ENCODE results near the gene TMEM98.
"Not testable (repeated sequence)": the region's sequence is repeated elsewhere in the genome, so short reads cannot be mapped to it uniquely, and the experiment has no call there.

Gene TMEM98, protein sequence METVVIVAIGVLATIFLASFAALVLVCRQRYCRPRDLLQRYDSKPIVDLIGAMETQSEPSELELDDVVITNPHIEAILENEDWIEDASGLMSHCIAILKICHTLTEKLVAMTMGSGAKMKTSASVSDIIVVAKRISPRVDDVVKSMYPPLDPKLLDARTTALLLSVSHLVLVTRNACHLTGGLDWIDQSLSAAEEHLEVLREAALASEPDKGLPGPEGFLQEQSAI

DNA sequence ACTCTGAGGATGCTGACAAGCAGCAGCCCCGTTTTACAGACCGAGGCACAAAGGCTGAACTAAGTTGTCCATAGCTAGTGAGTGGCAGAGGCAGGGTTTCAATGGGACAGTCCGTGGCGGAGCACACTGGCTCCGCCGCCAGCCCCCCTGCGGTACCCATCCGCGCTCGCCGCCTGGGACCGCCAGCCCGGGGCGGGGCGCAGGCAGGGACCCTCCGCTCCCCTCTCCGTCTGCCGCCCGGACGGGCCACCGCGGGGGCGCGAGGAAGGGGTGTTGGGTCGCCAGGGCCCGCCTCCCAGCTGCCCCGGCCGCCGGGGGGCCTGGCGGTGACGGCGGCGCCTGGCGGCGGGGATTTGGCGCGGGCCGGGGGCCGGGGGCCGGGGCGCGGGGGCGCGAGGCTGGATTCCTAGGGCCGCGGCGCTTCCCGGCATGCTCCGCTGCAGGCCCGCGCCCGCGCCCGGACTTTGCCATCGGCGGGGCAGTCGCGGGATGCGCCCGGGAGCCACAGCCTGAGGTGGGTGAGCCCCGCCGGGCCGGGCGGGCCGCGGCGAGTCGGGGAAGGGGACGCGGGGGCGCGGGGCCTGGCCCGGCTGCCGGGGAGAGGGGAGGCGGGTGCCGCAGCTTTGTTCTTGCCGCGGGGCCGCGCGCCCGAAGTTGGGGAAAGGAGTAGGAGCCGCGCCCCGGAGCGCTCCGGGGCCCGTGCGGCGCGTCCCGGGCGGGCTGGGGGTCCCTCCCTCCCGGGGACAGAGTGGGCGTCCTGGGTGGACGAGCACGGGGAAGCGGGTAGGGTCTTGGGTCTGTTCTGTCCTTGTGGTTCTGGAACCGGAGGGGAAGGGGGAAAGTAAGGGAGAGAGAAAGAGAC is at the start of gene TMEM98:
TMEM98 (plus strand) TSS at position 430 of the 862 bp plus-strand sequence. CDS start 3,376 bp downstream, outside the sequence.
- peaks cover 8 to 11% of the 10 kb centered on the region in 2 donors for H3K36me3 ChIP-seq (ENCODE audit: control insufficient read depth in 1 of 2, insufficient read depth in 2 of 2, low read length in 2 of 2)
- peak within 1 kb of the TSS; percentile 67 to 89 for H3K9ac ChIP-seq (ENCODE audit: low read depth in 1 of 2, low read length in 2 of 2)
- peaks cover 13 to 22% of the 10 kb centered on the region in 2 donors for H3K4me1 ChIP-seq (ENCODE audit: control insufficient read depth in 1 of 2, insufficient read depth in 2 of 2, low read length in 2 of 2)
- peaks cover 9 to 18% of the 10 kb centered on the region in 2 donors for H3K27me3 ChIP-seq (ENCODE audit: control insufficient read depth in 1 of 2, insufficient read depth in 2 of 2, low read length in 2 of 2)
- H3K9me3 ChIP-seq (ENCODE audit: control insufficient read depth in 1 of 2, low read length in 2 of 2), result no peaks in the 10 kb centered on the region
- H3K4me3 ChIP-seq (ENCODE audit: low read depth in 1 of 2, low read length in 2 of 2), result peak within 1 kb of the TSS; percentile 70 to 86
- peak within 1 kb of the TSS; percentile 28 for H3K27ac ChIP-seq (ENCODE audit: low read depth, low read length)

DNA sequence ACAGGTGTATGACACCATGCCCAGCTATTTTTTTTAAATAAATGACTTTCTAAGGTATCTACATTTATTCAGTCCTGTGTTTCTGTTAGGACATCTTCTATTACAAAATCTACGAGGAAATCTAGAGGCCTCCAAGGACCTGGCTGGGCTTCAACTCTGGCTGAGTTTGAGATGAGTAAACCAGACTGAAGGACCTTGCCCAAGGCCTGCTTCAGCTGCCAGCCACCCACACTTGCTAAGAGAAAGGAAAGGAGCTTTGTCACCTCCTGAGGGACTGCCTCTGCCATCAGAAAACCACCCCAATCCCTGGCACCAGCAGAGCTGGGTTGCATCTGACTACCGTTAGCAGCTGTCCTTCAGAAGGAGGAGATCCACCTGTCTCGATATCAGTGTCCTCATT is 49.7 kb upstream of the TMEM98 start:
- peaks cover 0 to 3% of the 10 kb centered on the region in 2 donors for H3K36me3 ChIP-seq (ENCODE audit: control insufficient read depth in 1 of 2, insufficient read depth in 2 of 2, low read length in 2 of 2)
- no peak overlapping the region for H3K27ac ChIP-seq (ENCODE audit: low read depth, low read length)
- no peaks in the 10 kb centered on the region for H3K27me3 ChIP-seq (ENCODE audit: control insufficient read depth in 1 of 2, insufficient read depth in 2 of 2, low read length in 2 of 2)
- no peak overlapping the region for H3K4me3 ChIP-seq (ENCODE audit: low read depth in 1 of 2, low read length in 2 of 2)
- H3K4me1 ChIP-seq (ENCODE audit: control insufficient read depth in 1 of 2, insufficient read depth in 2 of 2, low read length in 2 of 2), result peaks cover 35 to 41% of the 10 kb centered on the region in 2 donors
- no peaks in the 10 kb centered on the region for H3K9me3 ChIP-seq (ENCODE audit: control insufficient read depth in 1 of 2, low read length in 2 of 2)
- H3K9ac ChIP-seq (ENCODE audit: low read depth in 1 of 2, low read length in 2 of 2), result peak overlapping the region in 1 of 2 donors; percentile 6

DNA sequence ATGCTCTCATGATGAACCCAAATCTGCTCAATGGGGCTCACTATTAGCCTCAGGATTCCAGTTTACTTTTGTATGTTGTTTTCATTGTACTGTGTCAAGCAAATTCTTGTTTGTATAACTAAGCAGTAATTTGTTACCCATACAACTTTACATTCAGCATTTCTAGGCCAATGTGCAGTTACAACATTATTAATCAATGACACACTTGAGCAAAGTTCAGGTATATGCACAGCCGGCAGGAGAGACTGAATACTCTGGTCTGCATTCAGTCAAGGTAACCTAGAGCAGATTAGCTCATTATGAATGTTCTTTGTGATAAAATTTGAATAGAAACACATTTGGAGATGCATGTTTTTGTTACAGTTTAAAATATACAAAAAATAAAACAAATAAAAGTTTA is 48.8 kb upstream of the TMEM98 start:
- H3K36me3 ChIP-seq (ENCODE audit: control insufficient read depth in 1 of 2, insufficient read depth in 2 of 2, low read length in 2 of 2), result no peaks in the 10 kb centered on the region
- H3K27me3 ChIP-seq (ENCODE audit: control insufficient read depth in 1 of 2, insufficient read depth in 2 of 2, low read length in 2 of 2), result no peaks in the 10 kb centered on the region
- H3K4me1 ChIP-seq (ENCODE audit: control insufficient read depth in 1 of 2, insufficient read depth in 2 of 2, low read length in 2 of 2), result peaks cover 29 to 37% of the 10 kb centered on the region in 2 donors
- H3K9me3 ChIP-seq (ENCODE audit: control insufficient read depth in 1 of 2, low read length in 2 of 2), result no peaks in the 10 kb centered on the region
- no peak overlapping the region for H3K27ac ChIP-seq (ENCODE audit: low read depth, low read length)
- no peak overlapping the region for H3K4me3 ChIP-seq (ENCODE audit: low read depth in 1 of 2, low read length in 2 of 2)
- no peak overlapping the region for H3K9ac ChIP-seq (ENCODE audit: low read depth in 1 of 2, low read length in 2 of 2)

DNA sequence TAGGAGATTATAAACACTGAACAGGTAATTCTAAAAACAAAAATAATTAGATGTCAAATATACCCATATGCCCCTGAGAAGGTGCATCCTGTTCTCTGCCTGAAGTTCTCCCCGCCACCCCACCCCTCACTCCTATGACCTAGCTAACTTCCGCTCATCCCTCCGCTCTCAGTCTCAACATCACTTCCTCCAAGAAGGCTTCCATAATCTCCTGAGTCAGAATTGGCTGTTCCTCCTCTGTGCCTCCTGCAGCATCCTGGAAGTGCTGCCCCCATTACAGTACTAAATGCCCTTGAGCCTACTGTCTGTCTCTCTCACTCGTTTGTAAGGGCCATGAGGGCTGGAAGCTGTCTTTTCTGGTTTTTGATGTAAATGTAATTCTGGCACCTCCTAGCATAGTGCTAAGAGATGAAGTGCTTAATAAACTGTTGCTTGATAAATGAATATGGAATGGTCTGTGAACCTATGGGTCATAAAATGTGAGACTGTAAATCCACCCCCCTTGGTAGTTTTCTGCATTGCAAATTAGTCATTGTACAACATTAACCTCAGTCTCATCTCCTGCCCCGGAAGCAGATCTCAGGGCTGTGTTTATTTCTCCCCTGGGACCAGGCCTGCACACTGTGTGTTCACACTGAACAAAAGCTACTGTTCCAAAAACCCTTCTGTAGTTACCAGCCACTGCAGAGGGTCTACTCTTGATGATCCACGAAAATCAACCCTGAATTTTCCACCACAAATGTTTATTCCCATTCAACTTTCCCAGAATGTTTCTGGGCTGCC is 47.1 kb upstream of the TMEM98 start:
- Histone ChIP-seq H3K9me3 (ENCODE audit: control insufficient read depth in 1 of 2, low read length in 2 of 2) (no peaks in the 10 kb centered on the region), H3K4me3 (ENCODE audit: low read depth in 1 of 2, low read length in 2 of 2) (no peak overlapping the region), H3K27me3 (ENCODE audit: control insufficient read depth in 1 of 2, insufficient read depth in 2 of 2, low read length in 2 of 2) (no peaks in the 10 kb centered on the region), H3K4me1 (ENCODE audit: control insufficient read depth in 1 of 2, insufficient read depth in 2 of 2, low read length in 2 of 2) (peaks cover 25% of the 10 kb centered on the region in 2 donors), H3K36me3 (ENCODE audit: control insufficient read depth in 1 of 2, insufficient read depth in 2 of 2, low read length in 2 of 2) (no peaks in the 10 kb centered on the region), H3K27ac (ENCODE audit: low read depth, low read length) (no peak overlapping the region), H3K9ac (ENCODE audit: low read depth in 1 of 2, low read length in 2 of 2) (no peak overlapping the region)

DNA sequence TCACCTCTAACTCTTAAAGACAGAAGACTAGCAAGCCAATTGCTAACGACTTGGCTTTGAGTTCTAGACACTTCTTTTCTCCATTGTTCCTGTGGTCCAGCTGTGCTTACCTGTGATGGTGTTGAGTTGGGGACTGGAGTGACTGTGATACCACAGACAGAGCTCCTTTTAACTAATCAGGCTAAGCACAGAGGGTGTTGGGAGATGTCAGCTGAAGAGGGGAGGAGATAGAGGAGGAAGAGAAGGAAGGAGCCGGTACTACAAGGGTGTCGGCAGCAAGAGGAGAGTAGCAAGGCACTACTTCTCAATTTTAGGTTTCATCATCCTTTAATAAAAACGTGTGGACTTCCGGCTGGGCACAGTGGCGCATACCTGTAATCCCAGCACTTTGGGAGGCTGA is 45.9 kb upstream of the TMEM98 start:
- Histone ChIP-seq H3K36me3 (ENCODE audit: control insufficient read depth in 1 of 2, insufficient read depth in 2 of 2, low read length in 2 of 2) (no peaks in the 10 kb centered on the region), H3K9ac (ENCODE audit: low read depth in 1 of 2, low read length in 2 of 2) (no peak overlapping the region), H3K27me3 (ENCODE audit: control insufficient read depth in 1 of 2, insufficient read depth in 2 of 2, low read length in 2 of 2) (no peaks in the 10 kb centered on the region), H3K9me3 (ENCODE audit: control insufficient read depth in 1 of 2, low read length in 2 of 2) (no peaks in the 10 kb centered on the region), H3K4me3 (ENCODE audit: low read depth in 1 of 2, low read length in 2 of 2) (no peak overlapping the region), H3K4me1 (ENCODE audit: control insufficient read depth in 1 of 2, insufficient read depth in 2 of 2, low read length in 2 of 2) (peaks cover 22 to 24% of the 10 kb centered on the region in 2 donors), H3K27ac (ENCODE audit: low read depth, low read length) (no peak overlapping the region)

DNA sequence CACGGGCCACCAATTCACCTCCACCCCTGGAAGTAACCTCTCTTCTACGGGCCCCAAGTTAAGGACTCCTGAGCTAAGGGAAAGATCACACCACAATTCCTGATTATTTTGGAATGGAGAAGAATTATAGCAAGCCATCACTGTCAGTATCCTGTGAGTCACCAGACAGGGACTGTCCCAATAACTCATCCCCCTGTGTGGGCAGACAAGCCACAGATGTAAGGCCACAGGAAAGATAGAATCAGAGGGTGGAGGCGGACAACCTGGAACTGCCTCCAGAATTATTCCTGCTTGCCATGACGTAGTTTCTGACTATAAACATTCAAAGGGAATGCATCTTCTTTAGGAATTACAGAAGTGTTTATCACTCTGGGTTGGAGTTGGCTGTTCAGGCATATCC is 45.2 kb upstream of the TMEM98 start:
- no peak overlapping the region for H3K27ac ChIP-seq (ENCODE audit: low read depth, low read length)
- H3K4me3 ChIP-seq (ENCODE audit: low read depth in 1 of 2, low read length in 2 of 2), result no peak overlapping the region
- H3K27me3 ChIP-seq (ENCODE audit: control insufficient read depth in 1 of 2, insufficient read depth in 2 of 2, low read length in 2 of 2), result no peaks in the 10 kb centered on the region
- H3K36me3 ChIP-seq (ENCODE audit: control insufficient read depth in 1 of 2, insufficient read depth in 2 of 2, low read length in 2 of 2), result no peaks in the 10 kb centered on the region
- H3K9ac ChIP-seq (ENCODE audit: low read depth in 1 of 2, low read length in 2 of 2), result no peak overlapping the region
- H3K4me1 ChIP-seq (ENCODE audit: control insufficient read depth in 1 of 2, insufficient read depth in 2 of 2, low read length in 2 of 2), result peaks cover 16 to 18% of the 10 kb centered on the region in 2 donors
- no peaks in the 10 kb centered on the region for H3K9me3 ChIP-seq (ENCODE audit: control insufficient read depth in 1 of 2, low read length in 2 of 2)

DNA sequence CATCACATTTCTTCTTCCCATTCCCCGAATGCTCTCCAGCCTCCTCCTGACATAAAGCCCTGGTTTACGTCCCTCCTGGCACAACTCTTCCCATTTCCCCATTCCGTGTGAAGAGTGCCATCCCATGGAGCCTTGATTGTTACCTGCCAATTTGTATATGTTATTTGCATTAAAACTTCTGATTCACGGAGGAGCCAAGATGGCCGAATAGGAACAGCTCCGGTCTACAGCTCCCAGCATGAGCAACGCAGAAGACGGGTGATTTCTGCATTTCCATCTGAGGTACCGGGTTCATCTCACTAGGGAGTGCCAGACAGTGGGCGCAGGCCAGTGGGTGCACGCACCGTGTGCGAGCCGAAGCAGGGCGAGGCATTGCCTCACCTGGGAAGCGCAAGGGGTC is 41.0 kb upstream of the TMEM98 start:
- not testable (repeated sequence) for H3K4me1 ChIP-seq (ENCODE audit: control insufficient read depth in 1 of 2, insufficient read depth in 2 of 2, low read length in 2 of 2); H3K9ac ChIP-seq (ENCODE audit: low read depth in 1 of 2, low read length in 2 of 2); H3K4me3 ChIP-seq (ENCODE audit: low read depth in 1 of 2, low read length in 2 of 2); H3K9me3 ChIP-seq (ENCODE audit: control insufficient read depth in 1 of 2, low read length in 2 of 2); H3K36me3 ChIP-seq (ENCODE audit: control insufficient read depth in 1 of 2, insufficient read depth in 2 of 2, low read length in 2 of 2); H3K27ac ChIP-seq (ENCODE audit: low read depth, low read length); H3K27me3 ChIP-seq (ENCODE audit: control insufficient read depth in 1 of 2, insufficient read depth in 2 of 2, low read length in 2 of 2)

DNA sequence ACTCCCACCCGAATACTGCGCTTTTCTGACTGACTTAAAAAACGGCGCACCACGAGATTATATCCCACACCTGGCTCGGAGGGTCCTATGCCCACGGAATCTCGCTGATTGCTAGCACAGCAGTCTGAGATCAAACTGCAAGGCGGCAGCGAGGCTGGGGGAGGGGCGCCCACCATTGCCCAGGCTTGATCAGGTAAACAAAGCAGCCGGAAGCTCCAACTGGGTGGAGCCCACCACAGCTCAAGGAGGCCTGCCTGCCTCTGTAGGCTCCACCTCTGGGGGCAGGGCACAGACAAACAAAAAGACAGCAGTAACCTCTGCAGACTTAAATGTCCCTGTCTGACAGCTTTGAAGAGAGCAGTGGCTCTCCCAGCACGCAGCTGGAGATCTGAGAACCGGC is 40.5 kb upstream of the TMEM98 start:
- H3K4me1 ChIP-seq (ENCODE audit: control insufficient read depth in 1 of 2, insufficient read depth in 2 of 2, low read length in 2 of 2); H3K9ac ChIP-seq (ENCODE audit: low read depth in 1 of 2, low read length in 2 of 2); H3K27me3 ChIP-seq (ENCODE audit: control insufficient read depth in 1 of 2, insufficient read depth in 2 of 2, low read length in 2 of 2); H3K36me3 ChIP-seq (ENCODE audit: control insufficient read depth in 1 of 2, insufficient read depth in 2 of 2, low read length in 2 of 2); H3K4me3 ChIP-seq (ENCODE audit: low read depth in 1 of 2, low read length in 2 of 2); H3K27ac ChIP-seq (ENCODE audit: low read depth, low read length); H3K9me3 ChIP-seq (ENCODE audit: control insufficient read depth in 1 of 2, low read length in 2 of 2): not testable (repeated sequence)

DNA sequence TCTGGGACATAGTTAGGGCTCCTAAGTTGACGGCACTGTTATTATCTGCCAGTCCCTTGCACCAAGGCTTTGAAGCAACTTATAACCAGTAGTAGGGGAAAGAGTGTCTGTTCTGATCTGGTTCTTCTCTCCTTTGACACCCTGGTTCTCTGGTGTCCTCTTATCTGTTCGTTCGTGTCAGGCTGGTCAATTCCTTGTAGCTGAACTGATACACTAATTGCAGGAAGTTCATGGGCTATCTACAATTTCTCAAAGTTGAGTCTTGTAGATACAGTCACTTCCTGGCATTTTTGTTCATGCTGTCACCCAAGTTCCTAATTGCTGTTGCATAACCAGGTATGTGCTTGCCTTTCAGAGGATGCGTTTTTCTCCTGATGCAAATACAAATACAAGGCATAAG is 33.7 kb upstream of the TMEM98 start:
- Histone ChIP-seq H3K9ac (ENCODE audit: low read depth in 1 of 2, low read length in 2 of 2) (no peak overlapping the region), H3K27me3 (ENCODE audit: control insufficient read depth in 1 of 2, insufficient read depth in 2 of 2, low read length in 2 of 2) (no peaks in the 10 kb centered on the region), H3K36me3 (ENCODE audit: control insufficient read depth in 1 of 2, insufficient read depth in 2 of 2, low read length in 2 of 2) (no peaks in the 10 kb centered on the region), H3K9me3 (ENCODE audit: control insufficient read depth in 1 of 2, low read length in 2 of 2) (no peaks in the 10 kb centered on the region), H3K4me3 (ENCODE audit: low read depth in 1 of 2, low read length in 2 of 2) (no peak overlapping the region), H3K27ac (ENCODE audit: low read depth, low read length) (no peak overlapping the region), H3K4me1 (ENCODE audit: control insufficient read depth in 1 of 2, insufficient read depth in 2 of 2, low read length in 2 of 2) (peaks cover 0 to 3% of the 10 kb centered on the region in 2 donors)

All from duodenal mucosa (tissue), 2 donors.